Kidney capillary endothelial cell (primary cell): ENCODE results near the gene RDH13.
A peak's percentile ranks its signal among the peaks of the same experiment; 100 is the strongest.
"Not testable (repeated sequence)": the region's sequence is repeated elsewhere in the genome, so short reads cannot be mapped to it uniquely, and the experiment has no call there.

Experiments used
- DNase-seq: peaks from one replicate; pipeline ENCODE4 v3.0.0-alpha.2; 2018; ENCODE audit warnings: low spot score

RDH13 gene

DNA sequence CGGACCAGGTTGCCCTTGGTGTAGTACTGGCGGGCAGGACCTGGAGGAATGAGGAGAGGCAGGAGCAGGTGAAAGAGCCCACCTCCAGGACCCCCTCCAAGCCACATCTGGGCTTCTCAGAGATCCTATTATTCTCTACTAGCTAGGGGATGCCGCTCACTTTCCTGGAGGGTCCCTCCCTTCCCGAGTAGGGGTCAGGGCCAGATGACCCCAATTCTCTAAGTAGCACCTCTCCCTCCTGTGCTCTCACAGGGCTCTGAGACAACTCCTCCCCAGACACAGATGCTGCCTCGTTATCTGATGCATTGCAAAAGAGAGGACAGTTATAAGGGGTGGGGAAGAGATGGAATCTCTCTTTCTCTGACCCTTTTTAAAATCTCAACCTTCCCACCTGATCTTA, 47.8 kb downstream of the RDH13 start:
- no peak for DNase-seq

- peak; percentile 62 for DNase-seq
Measured at GRCh38 chr19:55014714-55015113, 48.2 kb downstream of the RDH13 start.

DNA sequence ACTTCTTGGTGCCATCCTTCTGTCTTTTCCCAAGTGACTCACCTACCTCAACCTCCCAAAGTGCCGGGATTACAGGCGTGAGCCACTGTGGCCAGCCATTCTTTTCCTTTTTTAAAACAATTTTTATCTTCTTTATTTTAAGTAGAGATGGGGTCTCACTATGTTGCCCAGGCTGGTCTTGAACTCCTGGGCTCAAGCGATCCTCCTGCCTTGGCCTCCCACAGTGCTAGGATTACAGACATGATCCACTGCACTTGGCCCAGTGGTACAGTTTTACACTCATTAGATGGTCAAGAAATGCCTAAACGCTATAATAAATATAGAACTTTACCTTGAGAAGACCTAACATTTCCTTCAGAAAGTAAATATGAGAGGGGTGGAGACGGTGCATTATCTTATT, 49.4 kb downstream of the RDH13 start:
- no peak for DNase-seq

GRCh38 chr19:55012306-55012705, 50.6 kb downstream of the RDH13 start:
- DNase-seq: no peak

DNA sequence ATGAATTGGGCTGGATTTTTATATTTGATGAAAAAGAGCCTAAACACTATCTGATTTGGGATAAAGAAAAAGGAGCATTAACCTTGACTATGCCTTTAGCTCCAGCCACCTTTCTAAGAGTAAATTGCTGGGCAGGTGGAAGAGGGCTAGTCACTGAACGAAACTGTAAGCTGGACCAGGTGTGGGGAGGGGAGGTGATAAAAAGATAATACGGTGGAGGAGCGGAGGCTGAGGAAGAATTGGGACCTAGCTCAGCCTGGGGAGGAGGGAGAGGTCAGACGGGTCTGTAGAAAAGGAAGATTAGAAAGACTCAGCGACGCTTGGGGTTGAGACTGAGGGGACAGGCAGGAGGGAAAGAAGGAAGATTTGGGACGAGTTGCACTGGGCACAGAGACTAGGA, 52.4 kb downstream of the RDH13 start:
- not testable (repeated sequence) for DNase-seq

DNA sequence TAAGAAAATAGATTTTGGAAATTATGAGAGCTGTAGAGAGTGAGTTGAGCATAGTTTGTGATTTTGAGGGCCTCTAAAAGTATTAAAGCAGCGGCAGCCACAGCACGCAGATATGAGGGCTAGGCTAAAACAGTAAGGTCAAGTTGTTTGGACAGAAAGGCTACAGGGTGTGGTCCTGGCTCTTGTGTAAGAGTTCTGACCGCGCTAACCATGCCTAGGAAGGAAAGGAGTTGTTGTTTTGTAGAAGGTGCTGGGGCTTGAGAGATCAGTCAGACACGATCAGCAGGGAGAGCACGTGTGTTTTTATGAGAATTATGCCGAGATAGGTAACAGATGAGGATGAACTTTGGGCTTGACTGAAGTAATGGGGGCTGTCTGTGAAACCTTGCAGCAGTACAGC, 54.2 kb downstream of the RDH13 start:
- not testable (repeated sequence) for DNase-seq

- DNase-seq: not testable (repeated sequence)
Measured at GRCh38 chr19:55008189-55008588, 54.8 kb downstream of the RDH13 start.

- not testable (repeated sequence) for DNase-seq
Measured at GRCh38 chr19:55007537-55007936, 55.4 kb downstream of the RDH13 start.

- DNase-seq: not testable (repeated sequence)
Measured at GRCh38 chr19:55006795-55007194, 56.2 kb downstream of the RDH13 start.

DNA sequence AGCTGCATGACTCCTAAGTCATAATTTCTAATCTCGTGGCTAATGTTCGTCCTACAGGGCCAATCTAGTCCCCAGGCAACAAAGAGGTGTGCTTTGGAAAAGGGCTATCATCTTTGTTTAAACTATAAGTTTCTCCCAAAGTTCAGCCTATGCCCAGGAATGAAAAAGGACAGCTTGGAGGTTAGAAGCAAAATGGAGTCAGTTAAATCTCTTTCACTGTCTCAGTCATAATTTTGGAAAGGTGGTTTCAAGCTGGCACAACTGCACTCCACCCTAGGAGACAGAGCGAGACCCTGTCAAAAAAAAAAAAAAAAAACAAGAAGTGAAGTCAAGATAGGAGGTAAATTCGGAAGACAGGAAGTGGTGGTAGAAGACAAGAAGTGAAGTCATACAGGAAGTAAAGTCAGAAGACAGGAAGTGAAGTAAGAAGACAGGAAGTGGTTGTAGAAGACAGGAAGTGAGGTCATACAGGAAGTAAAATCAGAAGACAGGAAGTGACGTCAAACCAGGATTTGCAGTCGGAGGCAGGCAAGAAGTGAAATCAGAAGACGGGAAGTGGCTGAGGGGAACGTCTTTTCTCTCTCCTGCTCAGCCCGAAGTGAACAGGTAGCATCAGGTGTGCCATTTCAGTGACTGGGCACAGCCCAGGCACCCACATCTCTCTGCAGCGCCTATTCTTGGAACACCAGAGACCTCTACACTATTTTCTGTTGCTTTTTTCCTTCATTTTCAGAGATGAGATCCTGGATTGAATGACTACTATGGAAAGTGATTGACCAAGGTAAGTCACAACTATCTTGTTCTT, 57.1 kb downstream of the RDH13 start:
- DNase-seq: peak; percentile 68

- no peak for DNase-seq
Measured at GRCh38 chr19:55000761-55001160, 62.2 kb downstream of the RDH13 start.

DNA sequence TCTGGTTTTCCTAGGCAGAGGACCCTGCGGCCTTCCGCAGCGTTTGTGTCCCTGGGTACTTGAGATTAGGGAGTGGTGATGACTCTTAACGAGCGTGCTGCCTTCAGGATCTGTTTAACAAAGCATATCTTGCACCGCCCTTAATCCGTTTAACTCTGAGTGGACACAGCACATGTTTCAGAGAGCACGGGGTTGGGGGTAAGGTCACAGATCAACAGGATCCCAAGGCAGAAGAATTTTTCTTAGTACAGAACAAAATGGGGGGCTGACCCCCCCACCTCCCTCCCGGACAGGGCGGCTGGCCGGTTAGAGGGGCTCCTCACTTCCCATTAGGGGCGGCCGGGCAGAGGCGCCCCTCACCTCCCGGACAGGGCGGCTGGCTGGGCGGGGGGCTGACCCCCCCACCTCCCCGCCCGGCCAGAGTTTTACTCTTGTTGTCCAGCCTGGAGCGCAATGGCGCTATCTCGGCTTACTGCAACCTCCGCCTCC, 64.2 kb downstream of the RDH13 start:
- DNase-seq: not testable (repeated sequence)

- no peak for DNase-seq
Measured at GRCh38 chr19:54995561-54995960, 67.4 kb downstream of the RDH13 start.
